GM19351 (cell line): ENCODE results near the gene CSNK2A1.
"Not testable (repeated sequence)": the region's sequence is repeated elsewhere in the genome, so short reads cannot be mapped to it uniquely, and the experiment has no call there.

ENCODE experiments used
- ATAC-seq: cut with Tn5 transposase; IDR thresholded peaks from one replicate; pipeline ENCODE4 v1.9.1; 2021; ENCODE audit warnings: mild to moderate bottlenecking, moderate library complexity; ENCODE audit not compliant: unreplicated experiment

Gene CSNK2A1

DNA sequence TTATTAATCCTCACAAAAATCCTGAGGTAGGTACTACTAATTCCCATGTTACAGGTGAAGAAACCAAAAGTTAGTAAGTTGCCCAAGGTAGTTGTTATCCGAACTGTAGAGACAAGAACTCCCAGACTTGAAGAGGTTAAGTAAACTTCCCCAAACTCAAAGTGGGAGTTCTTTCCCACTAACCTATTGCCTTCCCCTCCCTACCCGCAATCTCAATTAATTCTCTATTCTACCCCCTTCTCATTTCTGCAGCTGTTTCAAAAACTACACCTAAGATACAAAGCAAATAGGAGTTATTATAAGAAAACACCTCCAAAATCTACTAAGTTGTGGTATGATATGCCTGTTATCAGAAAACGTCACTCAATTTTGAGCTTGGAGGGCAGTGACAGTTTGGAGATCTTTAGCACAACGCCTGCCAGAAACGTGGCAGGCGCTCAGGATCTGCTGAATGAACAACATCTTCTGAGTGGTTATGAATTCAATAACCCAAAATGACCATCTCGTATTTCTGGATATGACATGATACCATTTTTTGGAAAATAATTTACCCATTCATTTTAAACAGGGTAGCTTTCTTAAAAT is 7.1 kb downstream of the CSNK2A1 start:
- ATAC-seq = no peak

DNA sequence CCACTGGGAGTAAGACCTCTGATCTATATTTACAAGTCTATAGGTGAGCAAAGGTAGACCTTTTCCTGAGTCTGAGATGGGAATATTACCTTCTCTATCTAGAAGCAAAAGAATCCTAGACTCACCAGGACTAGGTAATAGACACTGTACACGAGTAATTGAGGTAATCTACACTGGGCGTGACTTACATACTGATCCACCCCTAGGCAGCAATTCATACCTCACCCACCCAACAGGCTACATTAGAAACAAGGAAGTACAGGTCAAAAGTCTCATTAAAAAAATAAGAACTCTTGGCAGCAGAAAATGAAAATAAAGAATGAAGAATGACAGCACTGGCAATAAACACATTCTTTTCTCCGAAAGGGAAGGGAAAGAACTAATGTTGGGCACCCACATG is 7.6 kb downstream of the CSNK2A1 start:
- ATAC-seq = no peak

DNA sequence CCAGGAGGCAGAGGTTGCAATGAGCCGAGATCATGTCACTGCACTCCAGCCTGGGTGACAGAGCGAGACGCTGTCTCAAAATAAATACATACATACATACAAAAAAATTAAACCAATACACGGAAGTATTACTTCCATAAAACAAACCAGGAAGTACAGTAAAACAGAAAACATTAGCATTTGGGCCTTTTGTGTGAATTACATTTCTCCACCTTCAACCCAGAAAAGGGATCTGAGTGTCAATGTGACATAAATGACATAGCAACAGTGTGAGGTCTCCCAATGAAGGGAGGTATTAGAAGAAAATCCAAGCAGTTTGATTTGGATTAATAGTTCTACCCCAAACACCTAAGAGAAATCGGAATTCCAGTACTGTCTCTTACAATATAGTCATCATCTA is 10.1 kb downstream of the CSNK2A1 start:
- ATAC-seq = no peak

DNA sequence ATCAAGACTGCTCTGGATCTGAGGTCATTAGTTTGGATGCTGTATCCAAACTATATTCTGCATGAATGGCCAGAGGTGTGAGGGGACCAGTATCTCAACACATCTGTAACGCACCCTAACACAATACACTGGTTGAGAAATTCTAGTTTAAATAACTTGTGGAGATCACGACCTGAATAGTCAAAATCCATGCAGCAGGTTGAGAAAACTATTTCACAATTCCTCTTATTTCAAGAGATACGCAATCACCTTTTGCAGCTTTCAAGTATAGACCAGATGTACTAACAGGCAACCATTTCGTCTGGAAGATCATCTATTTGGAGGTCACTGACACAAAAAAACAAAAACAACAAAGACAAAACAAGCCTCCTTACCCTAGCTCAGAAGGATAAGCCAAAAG is 11.1 kb downstream of the CSNK2A1 start:
- ATAC-seq = no peak

DNA sequence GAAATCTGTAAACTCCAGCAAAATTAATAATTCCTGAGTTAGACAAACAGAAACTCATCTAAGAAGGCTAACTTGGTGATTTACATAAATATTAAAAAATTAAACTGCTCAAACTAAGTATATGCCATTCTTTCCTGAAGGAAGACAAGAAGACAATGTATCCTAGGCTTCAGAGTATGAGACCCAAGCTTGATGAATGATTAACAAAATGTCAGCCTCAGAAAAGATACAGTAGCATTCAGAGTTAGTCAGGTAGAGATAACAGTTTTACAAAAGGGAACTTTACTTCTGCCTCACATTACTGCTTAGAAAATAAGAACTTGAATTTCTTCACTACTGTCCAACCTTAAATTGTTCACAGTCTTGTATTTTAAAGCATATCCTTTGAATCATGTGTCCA is 12.0 kb downstream of the CSNK2A1 start:
- no peak for ATAC-seq

DNA sequence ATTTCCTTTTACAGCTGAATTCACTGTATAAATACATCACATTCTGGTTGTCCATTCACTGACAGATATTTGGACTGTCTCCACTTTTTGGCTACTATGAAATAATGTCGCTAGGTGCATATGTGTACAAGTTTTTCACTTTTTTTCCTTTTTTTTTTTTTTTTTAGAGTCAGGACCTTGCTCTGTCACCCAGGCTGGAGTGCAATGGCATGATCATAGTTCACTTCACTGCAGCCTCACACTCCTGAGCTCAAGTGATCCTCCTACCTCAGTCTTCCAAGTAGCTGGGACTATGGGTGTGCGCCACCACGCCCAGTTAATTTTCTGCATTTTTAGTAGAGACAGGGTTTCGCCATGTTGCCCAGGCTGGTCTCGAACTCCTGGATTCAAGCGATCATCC is 13.3 kb downstream of the CSNK2A1 start:
- no peak for ATAC-seq

DNA sequence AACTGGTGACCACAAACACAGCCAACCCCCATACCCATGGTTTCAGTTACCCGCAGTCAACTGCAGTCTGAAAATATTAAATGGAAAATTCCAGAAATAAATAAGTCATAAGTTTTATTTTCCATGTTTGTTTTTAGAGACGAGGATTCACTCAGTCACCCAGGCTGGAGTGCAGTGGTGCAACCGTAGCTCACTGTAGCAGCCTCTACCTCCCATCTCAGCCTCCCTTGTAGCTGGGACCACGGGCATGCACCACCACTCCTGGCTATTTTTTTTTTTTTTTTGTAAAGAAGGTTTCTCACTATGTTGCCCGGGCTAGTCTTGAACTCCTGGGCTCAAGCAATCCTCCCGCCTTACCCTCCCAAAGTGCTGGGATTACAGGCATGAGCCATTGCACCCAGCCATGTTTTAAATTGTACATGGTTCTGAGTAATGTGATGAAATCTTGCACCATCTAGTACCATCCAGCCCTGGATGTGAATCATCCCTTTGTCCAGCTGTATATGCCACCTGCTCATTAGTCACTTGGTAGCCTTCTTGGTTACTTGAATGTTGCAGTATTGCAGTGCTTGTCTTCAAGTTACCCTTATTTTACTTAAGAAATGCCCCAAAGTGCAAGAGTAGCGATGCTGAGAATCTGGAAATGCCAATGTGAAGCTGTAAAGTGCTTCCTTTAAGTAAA is 14.5 kb downstream of the CSNK2A1 start:
- no peak for ATAC-seq

DNA sequence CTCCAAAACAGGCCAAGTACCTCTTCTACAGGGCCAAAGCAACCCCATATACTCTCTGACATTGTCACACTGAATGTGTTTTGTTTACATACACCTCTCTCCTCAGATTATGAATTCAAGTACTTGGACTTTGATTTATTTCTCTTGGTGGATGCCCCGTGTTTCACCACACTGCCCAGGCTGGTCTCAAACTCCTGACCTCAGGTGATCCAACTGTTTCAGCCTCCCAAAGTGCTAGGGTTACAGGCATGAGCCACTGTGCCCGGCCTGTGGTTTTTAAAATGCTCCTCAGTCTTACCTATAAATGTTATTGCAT is 16.1 kb downstream of the CSNK2A1 start:
- ATAC-seq = no peak

DNA sequence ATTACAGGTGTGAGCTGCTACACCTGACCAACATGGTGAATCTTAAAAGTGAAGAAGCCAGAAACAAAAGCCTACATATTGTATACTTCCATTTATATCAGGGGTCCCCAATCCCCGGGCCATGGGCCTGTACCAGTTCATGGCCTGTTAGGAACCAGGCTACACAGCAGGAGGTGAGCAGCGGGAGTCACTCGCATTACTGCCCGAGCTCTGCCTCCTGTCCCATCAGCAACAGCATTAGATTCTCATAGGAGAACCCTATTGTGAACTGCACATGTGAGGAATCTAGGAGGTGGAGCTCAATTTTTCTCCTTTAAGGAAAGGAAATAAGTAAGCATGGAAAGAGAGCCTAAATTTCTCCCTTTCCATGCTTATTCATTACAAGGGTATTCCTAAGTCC is 21.7 kb downstream of the CSNK2A1 start:
- ATAC-seq = no peak

DNA sequence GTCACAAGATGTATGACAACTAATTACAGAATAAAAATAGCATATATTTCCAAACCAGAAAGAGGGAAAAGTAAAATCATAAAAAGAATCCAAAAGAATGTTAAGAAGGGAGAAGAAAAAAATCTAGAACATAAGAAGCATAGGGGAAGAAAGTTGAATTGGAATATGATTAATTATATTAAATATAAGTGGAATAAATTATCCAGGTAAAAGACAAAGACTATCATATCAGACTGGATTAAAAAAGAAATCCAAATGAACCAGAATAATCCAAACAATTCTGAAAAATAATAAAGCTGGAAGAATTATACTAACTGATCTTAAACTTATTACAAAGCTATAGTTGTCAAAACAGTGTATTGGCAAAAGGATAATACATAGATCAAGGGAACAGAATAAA is 23.6 kb downstream of the CSNK2A1 start:
- ATAC-seq = no peak

DNA sequence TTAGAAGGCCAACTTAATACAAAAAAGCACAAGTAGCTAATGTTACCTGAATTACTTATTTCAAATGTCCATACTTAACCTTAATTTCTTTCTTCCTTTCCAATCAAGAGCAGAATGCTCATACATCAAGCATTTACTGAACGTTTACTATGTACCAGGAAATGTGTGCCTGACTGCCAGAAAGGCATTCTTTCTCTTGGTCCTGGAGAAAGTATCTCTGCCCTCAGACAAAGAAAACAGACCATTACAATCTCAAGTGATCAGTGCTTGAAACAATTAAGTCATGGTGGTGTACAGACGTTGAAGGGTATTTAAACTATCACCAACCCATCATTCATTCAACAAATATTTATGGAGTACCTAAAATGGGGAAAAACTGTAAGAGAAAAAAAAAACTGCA is 26.4 kb downstream of the CSNK2A1 start:
- no peak for ATAC-seq

DNA sequence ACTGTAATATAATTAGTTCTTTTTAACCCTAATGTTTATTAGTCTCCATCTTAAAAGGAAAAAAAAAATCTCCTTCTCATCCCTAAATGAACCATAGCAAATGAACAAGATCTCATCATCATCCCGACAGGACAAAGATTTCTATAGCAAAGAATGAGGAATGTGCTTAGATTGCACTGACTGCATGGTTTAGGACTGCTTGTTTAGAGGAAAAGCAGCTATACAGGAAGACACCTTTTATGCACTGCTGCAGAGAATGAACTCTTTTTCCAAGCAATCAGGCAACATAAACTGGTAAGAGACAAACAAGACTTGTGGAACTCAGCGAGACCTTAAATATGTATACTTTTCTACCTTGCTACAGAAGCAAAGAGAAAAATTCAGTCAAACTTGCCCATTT is 26.8 kb downstream of the CSNK2A1 start:
- ATAC-seq = no peak

DNA sequence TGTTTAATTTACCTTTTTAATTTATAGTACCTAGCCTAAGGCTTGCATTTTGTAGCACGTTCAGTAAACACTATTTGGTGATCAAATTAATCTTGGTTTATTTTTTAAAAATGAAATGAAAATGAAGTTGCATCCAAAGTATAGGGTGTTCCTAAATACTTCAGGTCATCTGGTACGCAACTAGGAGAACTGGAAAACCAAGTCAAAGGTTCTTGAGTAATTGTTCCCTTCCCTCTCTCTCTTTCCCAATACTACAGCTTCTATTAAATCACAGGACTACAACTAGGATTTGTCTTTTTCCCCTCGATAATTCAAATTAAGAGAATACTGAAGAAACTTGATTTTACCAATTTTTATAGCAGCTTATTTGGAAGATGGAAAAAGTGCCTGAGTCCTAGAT is 27.9 kb downstream of the CSNK2A1 start:
- ATAC-seq = no peak

DNA sequence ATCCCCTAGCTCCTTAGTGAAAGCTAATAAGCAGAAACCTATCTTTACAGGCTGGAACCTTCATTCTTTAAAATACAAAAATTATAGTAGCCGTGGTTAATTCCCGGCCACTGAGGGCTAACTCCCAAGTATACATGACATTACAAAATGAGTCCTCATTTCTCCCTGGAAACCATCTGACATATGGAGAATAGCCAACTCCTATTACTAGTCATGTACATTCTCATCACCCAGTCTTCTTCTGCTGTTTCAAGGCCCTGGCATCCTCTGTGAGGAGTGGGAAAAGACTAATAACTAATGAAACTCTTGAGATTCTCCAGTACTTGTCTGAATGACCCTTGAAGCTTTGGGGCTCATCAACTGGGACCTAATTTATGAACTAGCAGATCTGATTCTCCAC is 30.2 kb downstream of the CSNK2A1 start:
- ATAC-seq = no peak

DNA sequence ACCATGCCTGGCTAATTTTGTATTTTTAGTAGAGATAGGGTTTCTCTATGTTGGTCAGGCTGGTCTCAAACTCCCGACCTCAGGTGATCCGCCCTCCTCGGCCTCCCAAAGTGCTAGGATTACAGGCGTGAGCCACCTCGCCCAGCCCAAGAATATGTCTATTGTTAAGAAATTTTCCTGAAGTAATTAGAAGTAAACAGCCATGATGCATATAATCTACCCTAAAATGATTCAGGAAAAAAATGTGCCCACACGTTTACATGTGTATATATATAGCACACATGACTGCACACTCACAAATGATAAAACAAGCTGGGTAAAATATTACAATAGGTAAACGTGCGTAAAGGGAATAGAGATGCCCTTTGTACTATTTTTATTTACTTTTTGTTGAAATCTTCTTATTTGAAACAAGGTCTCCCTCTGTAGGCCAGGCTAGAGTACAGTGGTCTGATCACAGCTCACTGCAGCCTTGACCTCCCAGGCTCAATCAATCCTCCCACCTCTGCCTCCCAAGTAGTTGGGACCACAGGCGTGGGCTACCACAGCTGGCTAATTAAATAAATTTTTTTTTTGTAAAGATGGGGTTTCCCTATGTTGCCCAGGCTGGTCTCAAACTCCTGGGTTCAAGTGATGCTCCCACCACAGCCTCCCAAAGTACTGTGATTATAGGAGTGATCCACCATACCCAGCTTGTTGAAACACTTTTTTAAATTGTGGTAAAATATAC is 33.1 kb downstream of the CSNK2A1 start:
- not testable (repeated sequence) for ATAC-seq

DNA sequence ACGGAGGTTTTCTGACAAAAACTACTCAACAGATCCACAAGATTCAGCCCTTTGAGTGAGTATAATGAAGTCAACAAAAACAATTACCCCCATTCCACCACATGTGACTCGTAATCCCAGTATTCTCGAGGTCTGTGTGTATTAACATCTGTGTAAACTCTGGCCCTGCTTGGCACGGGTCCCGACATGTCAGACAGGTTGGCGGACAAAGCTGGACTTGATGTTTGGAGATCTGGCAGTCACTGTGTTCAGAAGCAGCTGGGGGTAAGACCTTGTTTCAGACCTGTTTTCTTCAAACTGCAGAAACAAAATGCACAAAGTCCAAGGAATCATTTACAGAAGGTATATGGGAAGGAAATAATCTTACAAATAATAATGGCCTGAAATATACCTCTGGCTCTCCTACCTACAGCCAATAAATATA is 35.2 kb downstream of the CSNK2A1 start:
- not testable (repeated sequence) for ATAC-seq

DNA sequence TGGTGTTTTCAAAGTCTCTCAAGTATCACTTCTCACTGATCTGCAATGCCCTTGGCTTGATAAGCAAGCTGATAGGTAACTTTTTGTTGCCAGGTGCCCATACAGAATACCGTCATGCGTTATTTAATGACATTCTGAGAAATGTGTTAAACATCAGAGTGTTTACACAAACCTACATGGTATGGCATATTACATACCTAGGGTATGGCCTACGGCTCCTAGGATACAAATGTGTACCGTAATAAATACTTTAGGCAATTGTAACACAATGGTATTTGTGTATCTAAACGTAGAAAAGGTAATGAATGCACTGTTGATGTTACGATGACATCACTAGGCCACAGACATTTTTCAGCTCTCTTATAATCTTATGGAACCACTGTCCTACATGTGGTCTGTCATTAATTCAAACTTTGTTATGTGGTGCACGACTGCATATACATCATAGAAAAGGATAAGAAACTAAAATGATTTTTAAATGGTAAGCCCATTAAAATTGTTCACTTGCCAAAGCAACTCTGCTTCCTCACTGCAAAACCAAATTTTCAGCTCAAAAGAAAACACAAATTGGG is 35.7 kb downstream of the CSNK2A1 start:
- no peak for ATAC-seq

DNA sequence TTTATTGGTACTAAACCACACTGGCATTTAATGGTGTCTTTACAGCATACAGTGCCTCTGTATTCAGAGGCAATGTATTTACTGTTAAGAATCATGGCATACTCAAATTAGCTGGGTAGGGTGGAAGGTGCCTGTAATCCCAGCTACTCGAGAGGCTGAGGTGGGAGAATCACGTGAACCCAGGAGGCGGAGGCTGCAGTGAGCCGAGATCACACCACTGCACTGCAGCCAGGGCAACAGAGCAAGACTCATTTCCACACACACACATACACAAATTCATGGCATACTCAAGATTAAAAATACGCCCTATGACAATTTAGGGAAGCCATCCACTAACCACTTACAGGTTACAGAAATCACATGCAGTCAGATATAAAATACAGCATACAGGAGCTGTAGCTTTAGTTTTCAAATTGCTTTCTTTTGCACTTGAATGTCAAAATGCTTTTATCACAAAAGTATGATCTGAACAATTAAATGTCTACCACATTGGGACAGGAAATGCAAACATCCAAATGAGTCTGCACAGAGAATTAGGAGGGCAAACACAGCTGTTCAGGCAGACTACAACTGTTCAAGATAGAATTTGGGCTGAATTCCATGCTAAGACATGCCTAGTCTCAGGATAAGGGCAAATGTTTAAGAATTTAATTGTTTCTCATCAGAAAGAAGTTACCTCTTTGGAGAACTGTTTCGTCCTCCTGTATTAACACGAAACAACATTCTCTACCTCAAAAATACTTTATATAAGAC is 36.4 kb downstream of the CSNK2A1 start:
- ATAC-seq = no peak

DNA sequence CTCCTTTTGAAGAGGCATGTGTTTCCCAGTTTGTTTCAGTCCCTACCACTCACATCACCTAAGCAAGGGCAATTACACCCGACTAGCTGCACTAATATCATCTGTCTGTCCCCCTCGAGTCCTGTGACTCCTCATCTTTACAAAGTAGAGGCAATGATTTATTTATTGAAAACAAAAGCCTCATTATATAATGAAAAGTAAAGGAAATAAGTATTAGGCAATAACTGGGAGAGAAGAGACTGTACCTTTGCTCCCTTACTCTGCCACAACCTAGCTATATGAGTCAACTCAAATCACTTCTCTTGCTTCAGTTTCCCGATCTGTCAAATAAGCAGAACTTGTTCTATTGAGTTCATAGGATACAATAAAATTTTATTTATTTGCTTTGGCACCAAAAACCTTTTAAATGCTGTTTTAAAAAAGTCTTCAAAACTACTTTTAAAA is 38.9 kb downstream of the CSNK2A1 start:
- ATAC-seq = no peak

DNA sequence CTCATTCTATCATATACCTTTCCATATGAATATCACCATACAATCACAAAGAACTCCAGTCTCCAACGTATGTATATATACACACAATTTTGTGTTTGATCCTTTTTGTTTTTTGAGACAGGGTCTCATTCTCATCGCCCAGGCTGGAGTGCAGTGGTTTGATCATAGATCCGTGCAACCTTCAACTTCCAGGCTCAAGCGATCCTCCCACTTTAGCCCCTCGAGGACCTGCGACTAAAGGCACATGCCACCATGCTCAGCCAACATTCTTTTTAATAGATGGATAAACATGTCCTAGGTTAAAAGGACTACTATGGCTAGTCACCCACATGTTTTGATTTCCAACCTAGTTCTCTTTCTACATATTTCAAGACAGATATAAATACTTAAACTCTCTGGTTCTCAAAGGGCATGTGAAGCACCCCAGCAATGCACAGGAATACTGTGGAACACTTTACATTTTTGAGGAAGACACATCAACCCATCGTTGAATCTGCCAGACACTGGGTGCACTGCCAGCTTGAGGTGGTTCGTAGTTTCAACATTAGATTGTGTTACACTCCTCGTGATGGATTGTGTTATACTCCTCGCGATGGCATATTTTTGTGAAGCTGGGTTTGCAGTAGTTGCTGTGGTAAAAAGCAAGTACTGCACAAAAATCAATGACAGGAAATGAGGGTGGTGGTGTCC is 40.4 kb downstream of the CSNK2A1 start:
- ATAC-seq = no peak

DNA sequence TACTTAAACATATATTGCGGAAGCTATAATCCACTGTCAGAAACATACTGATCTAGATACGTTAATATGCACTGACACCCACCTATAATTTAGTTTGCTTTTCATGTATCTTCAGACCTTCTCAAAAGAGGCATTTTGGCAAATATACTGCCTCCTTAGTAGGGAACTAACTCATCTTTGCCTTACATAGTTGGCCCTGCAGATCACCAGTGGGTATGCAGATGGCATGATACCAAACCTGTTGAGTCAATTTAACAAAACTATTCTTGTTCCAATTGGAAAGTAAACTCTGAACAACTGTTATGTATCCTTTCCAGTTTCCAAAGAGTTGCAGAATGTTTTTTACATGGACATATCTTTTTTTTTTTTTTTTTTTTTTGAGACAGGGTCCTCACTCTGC is 45.6 kb downstream of the CSNK2A1 start:
- ATAC-seq = no peak
